GM21360 (cell line): Measurements from ENCODE around the gene NHS.

Experiments
- ATAC-seq: cut with Tn5 transposase; IDR thresholded peaks from one replicate; pipeline ENCODE4 v1.9.1; 2021; ENCODE audit warnings: mild to moderate bottlenecking, moderate library complexity; ENCODE audit not compliant: unreplicated experiment

Gene NHS

DNA sequence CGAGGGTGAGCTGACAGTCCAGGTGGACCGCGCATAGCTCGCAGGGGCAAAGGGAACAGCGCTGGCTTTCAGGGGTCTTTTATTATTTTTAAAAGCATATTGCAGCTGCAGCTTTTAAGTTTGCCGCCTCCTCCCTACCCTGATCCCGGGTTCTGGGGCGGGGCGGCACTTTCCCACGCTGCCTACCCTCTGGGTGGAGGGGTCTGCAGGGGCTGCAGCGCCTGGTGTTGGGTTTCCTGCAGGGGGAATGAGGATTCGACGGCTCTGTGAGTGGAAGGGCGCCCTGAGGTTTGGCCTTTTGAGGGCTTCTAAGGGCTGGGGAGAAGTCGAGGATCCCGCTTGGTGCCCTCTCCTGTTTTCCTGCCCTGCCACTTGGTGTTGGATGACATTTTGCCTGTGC is 281.6 kb downstream of the NHS start:
- no peak for ATAC-seq

DNA sequence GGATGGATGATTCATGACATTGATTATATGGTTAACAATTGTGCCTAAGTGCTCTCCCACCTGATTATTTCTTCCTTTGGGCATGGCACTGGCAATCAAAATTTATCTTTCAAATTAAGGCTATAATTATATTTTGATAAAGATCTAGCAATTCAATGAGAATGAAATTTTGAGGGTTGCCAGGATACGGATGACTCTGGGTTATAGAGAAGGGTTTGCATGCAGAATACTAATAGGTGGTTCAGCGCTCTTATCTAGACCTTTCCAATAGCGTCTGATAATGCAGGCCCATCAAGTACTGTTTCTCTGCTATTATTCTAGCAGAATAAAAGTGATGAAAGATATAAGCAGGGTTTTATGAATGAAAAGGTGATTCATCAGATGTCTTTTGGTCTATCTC is 287.4 kb downstream of the NHS start:
- ATAC-seq, result no peak

DNA sequence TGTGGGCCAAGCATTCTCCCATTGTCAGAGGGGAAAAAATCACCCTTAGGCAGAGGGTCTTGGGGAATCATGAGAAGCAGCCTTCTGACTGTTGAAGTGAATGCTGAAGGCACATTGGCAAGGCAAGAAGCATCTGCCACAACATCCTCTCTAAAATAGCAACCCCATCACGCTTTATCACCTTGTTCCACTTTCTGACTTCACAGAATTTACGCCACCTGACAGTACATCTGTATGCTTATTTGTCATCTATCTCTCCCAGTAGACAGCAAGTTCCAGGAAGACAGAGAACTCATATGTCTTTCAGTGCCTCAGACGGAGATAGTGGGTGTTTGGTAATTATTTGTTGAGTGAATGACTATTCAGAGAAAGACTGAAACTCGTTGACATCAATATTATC is 293.9 kb downstream of the NHS start:
- ATAC-seq, result no peak

DNA sequence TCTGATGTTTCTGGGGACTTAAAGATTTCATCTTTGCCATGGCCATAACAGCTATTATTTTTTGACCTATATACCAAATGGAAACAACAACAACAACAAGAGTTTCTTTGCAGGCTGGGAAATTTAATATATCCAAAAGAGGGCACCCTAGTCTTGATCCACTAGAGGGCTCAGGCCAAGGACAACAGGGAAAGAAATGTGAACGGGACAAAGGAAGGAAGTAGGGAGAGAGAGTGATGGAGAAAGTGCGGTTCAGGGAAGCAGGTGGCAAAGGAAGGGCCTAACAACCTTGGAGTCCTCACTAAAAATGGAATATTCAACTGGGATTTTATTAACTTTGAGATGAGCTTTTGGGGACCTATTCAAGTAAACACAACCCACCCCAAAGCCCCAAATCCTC is 294.5 kb downstream of the NHS start:
- ATAC-seq, result no peak

- no peak for ATAC-seq
Measured at GRCh38 chrX:17669891-17670290, 294.9 kb downstream of the NHS start.

GRCh38 chrX:17670874-17671273 is 295.9 kb downstream of the NHS start:
- no peak for ATAC-seq

DNA sequence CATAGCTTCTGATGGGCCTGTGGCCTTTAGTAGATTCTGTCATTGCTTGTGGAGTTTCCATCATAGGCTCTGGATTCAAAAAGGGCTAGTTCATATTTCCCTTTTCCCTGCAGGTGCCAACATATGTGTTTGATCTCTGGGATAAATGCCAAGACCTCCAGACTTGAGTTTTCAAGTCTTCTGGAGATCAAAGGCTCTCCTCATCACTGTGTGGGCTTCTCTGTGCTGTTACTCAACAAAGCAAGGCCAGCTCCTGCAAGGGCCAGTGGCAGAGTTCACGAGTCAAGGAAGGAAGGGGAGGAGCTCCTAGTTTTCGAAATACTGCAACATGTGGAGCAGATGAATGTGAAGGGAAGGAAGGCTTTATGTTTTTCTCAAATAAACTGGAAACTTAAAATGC is 299.6 kb downstream of the NHS start:
- ATAC-seq, result no peak

GRCh38 chrX:17679261-17679660 is 304.3 kb downstream of the NHS start:
- no peak for ATAC-seq

DNA sequence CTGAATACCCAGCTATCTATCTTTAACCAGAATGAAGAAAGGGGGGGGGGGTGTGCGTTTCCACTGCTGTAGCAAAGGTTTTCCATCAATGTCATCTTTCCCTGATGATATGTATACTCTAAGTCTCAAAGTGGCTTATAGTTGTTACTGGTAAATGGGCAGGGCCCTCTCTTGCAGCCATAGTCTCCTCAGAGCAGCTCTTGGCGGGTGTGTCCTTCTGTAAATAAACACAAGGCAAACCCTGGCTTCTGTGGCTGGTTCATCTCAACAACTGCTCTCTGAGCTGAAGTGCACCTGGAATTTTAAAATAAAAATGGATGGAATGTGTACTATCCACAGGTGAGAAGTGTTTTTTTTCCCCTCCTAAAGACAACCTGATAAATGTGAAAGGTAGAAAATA is 304.8 kb downstream of the NHS start:
- no peak for ATAC-seq

- no peak for ATAC-seq
Measured at GRCh38 chrX:17680732-17681413, 305.9 kb downstream of the NHS start.

DNA sequence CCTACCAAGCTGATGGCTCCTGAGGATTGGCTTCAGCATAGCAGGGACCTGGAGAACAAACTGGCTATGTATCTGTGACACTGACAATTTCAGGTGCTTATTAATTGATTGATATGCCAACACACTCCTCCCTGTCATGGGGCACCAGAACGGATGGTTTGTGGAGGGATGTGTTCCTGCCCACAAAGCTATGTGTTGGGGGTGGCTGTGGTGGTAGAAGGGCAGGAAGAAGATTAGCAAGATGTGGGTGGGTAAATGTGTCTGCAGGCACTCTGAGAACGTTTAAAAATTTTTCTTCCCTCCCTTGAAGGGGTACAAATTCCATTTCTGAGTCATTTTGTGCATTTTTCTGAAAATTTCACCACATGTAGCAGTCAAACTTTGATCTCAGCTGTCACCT is 307.3 kb downstream of the NHS start:
- ATAC-seq, result no peak

GRCh38 chrX:17685026-17685425 is 310.0 kb downstream of the NHS start:
- no peak for ATAC-seq

GRCh38 chrX:17687648-17688047 is 312.6 kb downstream of the NHS start:
- no peak for ATAC-seq

- no peak for ATAC-seq
Measured at GRCh38 chrX:17689971-17690409, 315.0 kb downstream of the NHS start.

DNA sequence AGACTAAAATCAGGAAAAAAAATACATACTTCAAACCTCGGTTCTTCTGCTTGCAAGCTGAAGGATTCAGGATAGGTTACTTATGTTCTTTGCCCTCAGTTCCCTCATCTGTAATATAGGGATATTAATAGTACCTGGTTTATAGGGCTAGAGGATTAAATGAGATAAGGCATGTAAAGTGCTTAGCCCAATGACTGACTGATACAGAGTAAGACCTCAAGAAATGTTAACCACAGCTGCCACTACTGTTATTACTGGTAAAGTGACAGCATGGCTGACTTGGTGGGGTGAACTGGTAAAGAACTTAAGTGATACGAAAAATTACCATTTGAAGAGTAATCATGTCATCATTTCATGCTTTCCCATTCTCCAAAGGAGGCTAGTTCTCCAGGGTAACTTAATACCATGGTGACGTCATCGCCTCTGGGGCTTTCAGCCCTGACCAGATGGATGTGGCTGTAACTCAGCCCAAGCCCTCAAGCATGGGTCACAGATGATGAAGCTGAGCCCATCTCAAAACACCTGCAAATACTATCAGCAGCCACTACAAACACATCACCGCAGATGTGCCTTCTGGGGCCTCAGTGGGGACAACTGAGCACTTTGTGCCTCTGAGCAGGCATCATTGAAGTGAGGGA is 317.8 kb downstream of the NHS start:
- ATAC-seq, result no peak

GRCh38 chrX:17697191-17697590 is 322.2 kb downstream of the NHS start:
- no peak for ATAC-seq

DNA sequence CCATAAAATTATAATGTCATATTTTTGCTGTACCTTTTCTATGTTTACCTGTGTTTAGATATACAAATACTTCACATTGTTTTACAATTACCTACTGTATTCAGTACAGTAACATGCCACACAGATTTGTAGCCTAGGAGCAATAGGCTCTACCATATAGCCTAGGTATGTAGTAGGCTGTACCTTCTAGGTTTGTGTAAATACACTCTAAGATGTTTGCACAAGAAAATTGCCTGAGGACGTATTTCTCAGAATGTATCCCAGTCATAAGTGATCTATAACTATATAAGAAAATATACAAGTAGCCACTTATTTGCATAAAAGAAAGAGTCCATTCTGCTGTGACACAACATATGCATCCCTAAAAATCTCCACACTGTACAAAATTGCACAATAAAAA is 326.0 kb downstream of the NHS start:
- ATAC-seq, result no peak

- no peak for ATAC-seq
Measured at GRCh38 chrX:17703201-17703600, 328.2 kb downstream of the NHS start.

GRCh38 chrX:17705211-17705610 is 330.2 kb downstream of the NHS start:
- ATAC-seq, result no peak

- no peak for ATAC-seq
Measured at GRCh38 chrX:17706676-17707075, 331.7 kb downstream of the NHS start.

GRCh38 chrX:17707731-17708130 is 332.7 kb downstream of the NHS start:
- ATAC-seq, result no peak

- no peak for ATAC-seq
Measured at GRCh38 chrX:17710871-17711301, 335.9 kb downstream of the NHS start.

- ATAC-seq, result no peak
Measured at GRCh38 chrX:17713288-17713687, 338.3 kb downstream of the NHS start.
